CD1c-positive myeloid dendritic cell (primary cell): Measurements from ENCODE around the gene TAF4B.
"Not testable (repeated sequence)": the region's sequence is repeated elsewhere in the genome, so short reads cannot be mapped to it uniquely, and the experiment has no call there.

ENCODE experiments used
- DNase-seq: peaks from one replicate; pipeline ENCODE4 v3.0.0-alpha.2; 2016; ENCODE audit errors: extremely low spot score

TAF4B gene

GRCh38 chr18:26238718-26239117 lies 12.5 kb downstream of the TAF4B start:
- not testable (repeated sequence) for DNase-seq

- not testable (repeated sequence) for DNase-seq
These were observed 16.1 kb downstream of the TAF4B start for GRCh38 chr18:26242392-26242791.

- not testable (repeated sequence) for DNase-seq
These were observed 19.2 kb downstream of the TAF4B start for GRCh38 chr18:26245434-26245833.

GRCh38 chr18:26252411-26252810 lies 26.2 kb downstream of the TAF4B start:
- no peak for DNase-seq

- DNase-seq: not testable (repeated sequence)
These were observed 28.6 kb downstream of the TAF4B start for GRCh38 chr18:26254808-26255207.

- peak; percentile 6 for DNase-seq
These were observed 29.7 kb downstream of the TAF4B start for GRCh38 chr18:26255695-26256622.

- no peak for DNase-seq
These were observed 32.5 kb downstream of the TAF4B start for GRCh38 chr18:26258711-26259110.

GRCh38 chr18:26259416-26259815 lies 33.2 kb downstream of the TAF4B start:
- DNase-seq: not testable (repeated sequence)

GRCh38 chr18:26262156-26262555 lies 35.9 kb downstream of the TAF4B start:
- DNase-seq: no peak

- no peak for DNase-seq
These were observed 41.2 kb downstream of the TAF4B start for GRCh38 chr18:26267357-26267930.

GRCh38 chr18:26268454-26268853 lies 42.2 kb downstream of the TAF4B start:
- no peak for DNase-seq

GRCh38 chr18:26271917-26272549 lies 45.8 kb downstream of the TAF4B start:
- no peak for DNase-seq

GRCh38 chr18:26277374-26277773 lies 51.1 kb downstream of the TAF4B start:
- no peak for DNase-seq

- no peak for DNase-seq
These were observed 53.2 kb downstream of the TAF4B start for GRCh38 chr18:26279428-26279827.

- no peak for DNase-seq
These were observed 59.8 kb downstream of the TAF4B start for GRCh38 chr18:26286008-26286407.

- DNase-seq: no peak
These were observed 61.4 kb downstream of the TAF4B start for GRCh38 chr18:26287644-26288043.

GRCh38 chr18:26290385-26290784 lies 64.1 kb downstream of the TAF4B start:
- DNase-seq: no peak

- DNase-seq: no peak
These were observed 67.7 kb downstream of the TAF4B start for GRCh38 chr18:26293982-26294381.

GRCh38 chr18:26298107-26298506 lies 71.9 kb downstream of the TAF4B start:
- DNase-seq: no peak

GRCh38 chr18:26301681-26302080 lies 75.4 kb downstream of the TAF4B start:
- DNase-seq: no peak

- DNase-seq: not testable (repeated sequence)
These were observed 77.0 kb downstream of the TAF4B start for GRCh38 chr18:26303222-26303621.

- no peak for DNase-seq
These were observed 78.3 kb downstream of the TAF4B start for GRCh38 chr18:26304511-26304910.
